Naive thymus-derived CD4-positive, alpha-beta T cell (primary cell): ENCODE data around the gene HS2ST1. TPM values are rescaled to one million over a fixed set of nuclear protein-coding genes. Genes with fewer than 3 reads are reported as not detected.
"Not testable (repeated sequence)": the region's sequence is repeated elsewhere in the genome, so short reads cannot be mapped to it uniquely, and the experiment has no call there.

ENCODE experiments used
- ATAC-seq: fragments of 150-1000 bp; cut with Tn5 transposase; 2 replicates; pipeline ENCODE4 v1.10.0; 2021; ENCODE audit warnings: mild to moderate bottlenecking, moderate library complexity
- CTCF ChIA-PET: fragments of 350-600 bp; sonication (Branson Sonifier 250); formaldehyde crosslinking; loops from one replicate; lab custom pipeline; 2021; ENCODE audit warnings: antibody characterized with exemption; lab: Charles Lee
- POLR2A ChIA-PET: fragments of 350-600 bp; sonication (Branson Sonifier 250); formaldehyde crosslinking; loops from one replicate; lab custom pipeline; 2021; ENCODE audit warnings: antibody characterized with exemption, inconsistent platforms; lab: Charles Lee
- DNase-seq, 9 donors: peaks; one replicate each; pipeline versions ENCODE4 v3.0.0 to v3.0.0-alpha.2; 2020 to 2022; ENCODE audit warnings: mixed read lengths in 1 of 9
- H3K27ac ChIP-seq: one replicate; pipeline ENCODE4 v1.7.0; 2013; ENCODE audit warnings: mild to moderate bottlenecking, low read depth, low read length, moderate library complexity
- H3K27me3 ChIP-seq, 2 donors: one replicate each; pipeline ENCODE4 v1.7.0; 2013; ENCODE audit warnings: low read length in 2 of 2, mild to moderate bottlenecking in 2 of 2, moderate library complexity in 2 of 2; ENCODE audit not compliant: control insufficient read depth in 2 of 2, insufficient read depth in 2 of 2
- H3K36me3 ChIP-seq, 3 experiments: 1 replicate in 2 of 3; 2 replicates in 1 of 3; pipeline ENCODE4 v1.7.0; 2013; ENCODE audit warnings: low read length in 3 of 3, mild to moderate bottlenecking in 3 of 3, moderate library complexity in 1 of 3; ENCODE audit not compliant: insufficient read depth in 3 of 3, control insufficient read depth in 2 of 3
- H3K4me1 ChIP-seq, 2 donors: one replicate each; pipeline ENCODE4 v1.7.0; 2013; ENCODE audit warnings: low read length in 2 of 2, mild to moderate bottlenecking in 2 of 2, moderate library complexity in 1 of 2; ENCODE audit not compliant: control insufficient read depth in 2 of 2, insufficient read depth in 2 of 2
- H3K4me3 ChIP-seq: 2 replicates; pipeline ENCODE4 v1.7.0; 2013; ENCODE audit warnings: mild to moderate bottlenecking, low read length
- H3K9me3 ChIP-seq, 3 experiments: 1 replicate in 2 of 3; 2 replicates in 1 of 3; pipeline ENCODE4 v1.7.0; 2013; ENCODE audit warnings: low read length in 3 of 3; ENCODE audit not compliant: control insufficient read depth in 2 of 3
- H3K27ac Mint-ChIP-seq, 9 donors: one replicate each; pipeline ENCODE4 v1.8.0; 2020 to 2022; ENCODE audit warnings: mixed read lengths in 9 of 9, mild to moderate bottlenecking in 8 of 9, moderate library complexity in 5 of 9, inconsistent platforms in 2 of 9
- H3K27me3 Mint-ChIP-seq, 5 donors: one replicate each; pipeline ENCODE4 v1.8.0; 2021 to 2022; ENCODE audit warnings: mixed read lengths in 5 of 5, mild to moderate bottlenecking in 1 of 5
- H3K36me3 Mint-ChIP-seq, 5 donors: one replicate each; pipeline ENCODE4 v1.8.0; 2020 to 2022; ENCODE audit warnings: mixed read lengths in 5 of 5, mild to moderate bottlenecking in 3 of 5, inconsistent platforms in 1 of 5
- H3K4me1 Mint-ChIP-seq, 7 donors: one replicate each; pipeline ENCODE4 v1.8.0; 2020 to 2022; ENCODE audit warnings: mixed read lengths in 7 of 7, mild to moderate bottlenecking in 3 of 7, inconsistent platforms in 1 of 7
- H3K4me3 Mint-ChIP-seq, 10 donors: one replicate each; pipeline ENCODE4 v1.8.0; 2020 to 2022; ENCODE audit warnings: mild to moderate bottlenecking in 10 of 10, mixed read lengths in 10 of 10, moderate library complexity in 6 of 10, inconsistent platforms in 2 of 10
- H3K9me3 Mint-ChIP-seq, 11 donors: one replicate each; pipeline ENCODE4 v1.8.0; 2020 to 2022; ENCODE audit warnings: mixed read lengths in 11 of 11, mild to moderate bottlenecking in 4 of 11, inconsistent platforms in 1 of 11, moderate library complexity in 1 of 11
- intact Hi-C, 2 donors: fragments of 100-400 bp; cut with micrococcal nuclease; formaldehyde crosslinking; loops; one replicate each; pipeline ENCODE4 v1.15.1; 2023
- polyA plus RNA-seq, 2 donors: library from polyadenylated mRNA; unstranded; fragments of 300-500 nt; fragmentation: Illumina TruSeq; gene quantifications; one replicate each; pipeline ENCODE4 v1.2.3, GENCODE V29; 2021
- total RNA-seq, 6 experiments: library from RNA in 5 of 6; stranded (reverse) in 5 of 6; gene quantifications; 1 replicate in 5 of 6; 2 replicates in 1 of 6; pipeline ENCODE4 v1.2.3 and lab custom pipeline; 2021 to 2026

The HS2ST1 gene
- total and polyA plus RNA-seq, 7 experiments from 2014 or later = 7.1 to 18.3 (median 10.2) TPM

DNA sequence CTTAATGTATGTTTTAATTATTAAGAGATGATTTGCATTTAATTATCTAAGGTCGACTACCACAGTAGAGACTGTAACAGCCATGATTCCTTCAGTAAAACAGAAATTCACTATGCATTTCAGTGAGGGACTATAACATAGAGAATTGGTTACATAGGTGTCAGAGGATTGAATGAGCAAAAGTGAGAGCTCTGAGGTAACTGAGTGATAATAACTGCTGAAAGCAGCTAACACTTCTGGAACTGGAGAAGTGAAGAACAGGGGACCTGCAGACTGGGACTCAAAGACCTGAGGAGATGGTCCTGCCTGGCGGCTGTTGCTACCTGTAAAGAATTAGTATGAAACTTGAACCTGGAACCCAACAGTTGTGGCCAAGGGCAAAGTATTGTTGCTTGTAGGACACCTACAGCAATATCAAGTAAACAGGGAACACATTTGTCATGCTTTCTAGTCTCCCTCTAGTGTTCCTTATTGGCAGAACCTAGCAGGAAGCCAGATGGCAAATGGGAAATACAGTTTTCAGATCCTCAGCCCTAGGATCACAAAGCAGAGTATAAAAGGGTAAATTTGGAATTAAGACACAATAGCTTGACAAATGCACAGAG is 110.6 kb downstream of the HS2ST1 start:
- Histone ChIP-seq H3K27me3 (no peaks in the 10 kb centered on the region), H3K4me1 (no peaks in the 10 kb centered on the region), H3K9me3 (no peaks in the 10 kb centered on the region), H3K4me3 (no peak overlapping the region), H3K36me3 (no peaks in the 10 kb centered on the region), H3K27ac (no peak overlapping the region)
- Mint-ChIP-seq H3K9me3 (no peaks in the 10 kb centered on the region), H3K36me3 (peaks cover 0 to 4% (median 0%) of the 10 kb centered on the region in 5 donors), H3K27ac (peak overlapping the region in 1 of 9 donors; percentile 11), H3K27me3 (no peaks in the 10 kb centered on the region), H3K4me3 (no peak overlapping the region), H3K4me1 (peaks cover 2 to 17% (median 8%) of the 10 kb centered on the region in 7 donors)
- intact Hi-C loops = loop anchor here (1.0 to 5.0 kb wide), 3 partner anchors 57 to 193 kb away; no protein-coding TSS in a partner anchor
- DNase-seq (no peak), ATAC-seq (peak; percentile 42)
- ChIA-PET POLR2A (no interaction called here), CTCF (no interaction called here)

DNA sequence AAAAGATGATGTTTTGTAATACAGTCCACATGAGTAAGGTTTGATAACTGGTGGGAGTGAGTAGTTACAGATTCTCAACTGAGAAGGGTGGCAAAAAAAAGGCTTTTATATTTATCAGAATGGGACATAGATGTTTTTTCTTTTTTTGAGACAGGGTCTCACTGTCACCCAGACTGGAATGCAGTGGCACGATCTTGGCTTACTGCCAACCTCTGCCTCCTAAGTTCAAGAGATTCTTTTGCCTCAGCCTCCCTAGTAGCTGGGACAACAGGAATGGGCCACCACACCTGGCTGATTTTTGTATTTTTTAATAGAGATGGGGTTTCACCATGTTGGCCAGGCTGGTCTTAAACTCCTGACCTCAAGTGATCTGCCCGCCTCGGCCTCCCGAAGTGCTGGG is 113.1 kb downstream of the HS2ST1 start:
- H3K4me3 Mint-ChIP-seq, POLR2A ChIA-PET, H3K27ac ChIP-seq, H3K27me3 Mint-ChIP-seq, H3K27me3 ChIP-seq, H3K4me1 ChIP-seq, DNase-seq, H3K4me3 ChIP-seq, H3K36me3 Mint-ChIP-seq, H3K36me3 ChIP-seq, CTCF ChIA-PET, ATAC-seq, H3K9me3 ChIP-seq, H3K9me3 Mint-ChIP-seq: not testable (repeated sequence)
- intact Hi-C loops = loop anchor here in 1 of 2 donors (5.0 kb wide), 2 partner anchors 55 to 195 kb away; no protein-coding TSS in a partner anchor
- Mint-ChIP-seq H3K4me1 (peaks cover 2 to 17% (median 8%) of the 10 kb centered on the region in 7 donors), H3K27ac (peak overlapping the region in 3 of 9 donors; percentile 1 to 14 (median 12))

DNA sequence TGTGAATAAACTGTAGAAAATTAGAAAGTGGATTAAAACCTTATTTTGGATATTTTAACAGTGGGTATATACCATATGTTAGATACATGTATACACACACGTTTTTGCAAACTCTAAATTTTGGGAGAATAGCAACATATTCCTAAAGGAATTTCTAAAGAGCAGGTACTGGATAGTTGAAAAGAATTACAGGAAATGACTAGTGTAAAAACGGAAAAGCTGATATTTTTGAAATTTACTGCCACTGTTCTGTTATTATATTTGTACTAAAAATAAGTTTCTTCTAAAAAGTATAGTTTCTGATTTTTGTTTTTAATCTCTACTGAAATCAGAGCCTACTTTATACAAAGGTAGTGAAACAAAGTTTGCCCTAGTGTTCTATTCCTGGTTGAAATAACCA is 114.1 kb downstream of the HS2ST1 start:
- H3K9me3 Mint-ChIP-seq = no peaks in the 10 kb centered on the region
- H3K9me3 ChIP-seq = no peaks in the 10 kb centered on the region
- no peaks in the 10 kb centered on the region for H3K36me3 ChIP-seq
- CTCF ChIA-PET = no interaction called here
- no peaks in the 10 kb centered on the region for H3K27me3 ChIP-seq
- H3K27me3 Mint-ChIP-seq = no peaks in the 10 kb centered on the region
- no peak overlapping the region for H3K4me3 Mint-ChIP-seq
- H3K36me3 Mint-ChIP-seq = peaks cover 0 to 4% (median 0%) of the 10 kb centered on the region in 5 donors
- intact Hi-C loops = loop anchor here in 1 of 2 donors (5.0 kb wide), 2 partner anchors 54 to 196 kb away; no protein-coding TSS in a partner anchor
- peaks cover 2 to 17% (median 8%) of the 10 kb centered on the region in 7 donors for H3K4me1 Mint-ChIP-seq
- DNase-seq = no peak
- H3K27ac Mint-ChIP-seq = no peak overlapping the region
- H3K4me3 ChIP-seq = no peak overlapping the region
- ATAC-seq = no peak
- no peaks in the 10 kb centered on the region for H3K4me1 ChIP-seq
- no peak overlapping the region for H3K27ac ChIP-seq
- POLR2A ChIA-PET = no interaction called here

DNA sequence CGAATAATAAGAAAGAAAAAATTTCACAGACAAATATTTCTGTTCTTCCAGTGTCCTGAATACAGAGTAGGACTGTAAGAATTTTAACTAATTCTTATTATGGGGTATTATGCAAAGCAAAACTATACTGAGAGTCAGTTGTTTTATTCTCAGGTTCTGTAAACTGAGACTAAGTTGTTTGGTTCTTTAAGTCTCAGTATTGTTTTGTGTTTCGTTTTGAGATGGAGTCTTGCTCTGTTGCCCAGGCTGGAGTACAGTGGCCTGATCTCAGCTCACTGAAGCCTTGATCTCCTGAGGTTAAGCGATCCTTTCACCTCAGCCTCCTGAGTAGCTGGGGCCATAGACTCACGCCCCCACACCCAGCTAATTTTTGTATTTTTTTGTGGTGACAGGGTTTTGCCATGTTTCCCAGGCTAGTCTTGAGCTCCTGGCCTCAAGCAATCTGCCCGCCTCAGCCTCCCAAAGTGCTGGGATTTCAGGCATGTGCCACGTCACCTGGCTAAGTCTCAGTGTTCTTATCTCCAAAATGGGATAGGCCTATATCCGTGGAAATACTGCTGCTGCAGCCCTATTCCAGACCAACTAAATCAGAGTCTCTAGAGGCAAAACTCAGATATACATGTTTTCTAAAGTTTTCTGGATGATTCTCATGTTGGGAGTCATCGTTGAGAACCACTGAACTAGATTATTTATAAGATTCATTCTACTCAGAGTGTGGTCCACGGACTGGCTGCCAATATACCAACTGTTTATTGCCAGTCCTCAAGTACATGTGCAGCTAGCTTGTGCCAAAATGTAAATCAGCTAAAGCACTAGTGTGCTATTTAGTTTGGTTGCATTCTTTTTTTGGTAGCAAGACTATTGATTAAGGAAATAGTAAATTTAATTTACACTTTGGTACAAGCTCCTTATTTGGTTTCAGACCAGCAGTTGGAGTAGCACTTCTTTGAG is 116.6 kb downstream of the HS2ST1 start:
- no peak for DNase-seq
- Mint-ChIP-seq H3K4me3 (no peak overlapping the region), H3K27ac (peak overlapping the region in 1 of 9 donors; percentile 65), H3K9me3 (no peaks in the 10 kb centered on the region), H3K27me3 (no peaks in the 10 kb centered on the region), H3K4me1 (peaks cover 0 to 11% (median 4%) of the 10 kb centered on the region in 7 donors), H3K36me3 (peaks cover 0 to 4% (median 0%) of the 10 kb centered on the region in 5 donors)
- Histone ChIP-seq H3K9me3 (no peaks in the 10 kb centered on the region), H3K36me3 (no peaks in the 10 kb centered on the region), H3K4me1 (no peaks in the 10 kb centered on the region), H3K4me3 (no peak overlapping the region), H3K27me3 (no peaks in the 10 kb centered on the region), H3K27ac (no peak overlapping the region)
- intact Hi-C loops = no loop called here
- no peak for ATAC-seq
- ChIA-PET CTCF (no interaction called here), POLR2A (no interaction called here)

DNA sequence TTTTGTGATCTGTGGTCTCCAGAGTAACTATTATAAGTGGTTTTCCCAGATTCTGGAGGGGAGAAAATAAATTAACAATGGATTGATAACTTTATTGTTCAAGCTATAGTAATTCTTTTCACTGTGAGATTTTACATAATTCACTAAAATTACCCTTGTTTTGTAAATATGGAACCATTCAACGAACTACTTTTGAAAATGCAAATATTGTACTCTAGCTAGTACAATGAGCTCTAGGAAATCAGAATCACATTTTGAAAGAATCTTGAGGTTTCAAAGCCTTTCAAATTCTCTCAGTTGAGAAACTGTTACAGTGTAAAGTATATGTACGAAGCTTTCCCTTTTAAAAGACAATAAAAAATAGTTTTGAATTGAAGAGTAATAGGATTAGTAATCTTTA is 119.9 kb downstream of the HS2ST1 start:
- DNase-seq (no peak), ATAC-seq (no peak)
- ChIA-PET POLR2A (no interaction called here), CTCF (no interaction called here)
- Mint-ChIP-seq H3K27me3 (no peaks in the 10 kb centered on the region), H3K4me3 (no peak overlapping the region), H3K9me3 (no peaks in the 10 kb centered on the region), H3K36me3 (peaks cover 0 to 2% (median 0%) of the 10 kb centered on the region in 5 donors), H3K4me1 (peaks cover 0 to 11% (median 0%) of the 10 kb centered on the region in 7 donors), H3K27ac (peak overlapping the region in 1 of 9 donors; percentile 28)
- Histone ChIP-seq H3K36me3 (no peaks in the 10 kb centered on the region), H3K4me1 (no peaks in the 10 kb centered on the region), H3K9me3 (no peaks in the 10 kb centered on the region), H3K27ac (no peak overlapping the region), H3K27me3 (no peaks in the 10 kb centered on the region), H3K4me3 (no peak overlapping the region)
- intact Hi-C loops = no loop called here

DNA sequence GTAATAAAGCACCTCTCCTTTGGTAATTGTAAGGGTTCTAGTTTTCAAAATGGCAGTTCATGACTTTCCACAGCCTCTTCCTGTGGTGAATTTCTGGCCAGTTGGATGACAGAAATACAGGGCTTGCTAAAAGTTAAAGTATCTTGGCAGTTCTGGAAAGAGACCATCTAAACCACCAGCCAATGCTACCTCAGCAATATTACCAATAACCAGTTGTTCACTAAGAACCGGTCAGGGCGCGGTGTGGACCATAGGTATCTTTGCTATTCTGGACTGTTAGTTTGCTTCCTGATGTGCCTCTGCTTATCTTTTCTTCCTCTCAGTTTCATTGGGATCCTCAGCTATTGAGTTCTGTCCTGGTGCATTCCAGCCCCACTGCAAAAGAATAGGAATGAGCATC is 124.7 kb downstream of the HS2ST1 start:
- no peaks in the 10 kb centered on the region for H3K9me3 ChIP-seq
- H3K27me3 Mint-ChIP-seq = no peaks in the 10 kb centered on the region
- ChIA-PET POLR2A (no interaction called here), CTCF (no interaction called here)
- intact Hi-C loops = no loop called here
- ATAC-seq (no peak), DNase-seq (no peak)
- H3K4me1 ChIP-seq = no peaks in the 10 kb centered on the region
- no peaks in the 10 kb centered on the region for H3K9me3 Mint-ChIP-seq
- H3K36me3 ChIP-seq = no peaks in the 10 kb centered on the region
- no peak overlapping the region for H3K4me3 ChIP-seq
- peaks cover 4 to 37% (median 28%) of the 10 kb centered on the region in 7 donors for H3K4me1 Mint-ChIP-seq
- H3K36me3 Mint-ChIP-seq = peaks cover 0 to 5% (median 0%) of the 10 kb centered on the region in 5 donors
- H3K27ac Mint-ChIP-seq = peak overlapping the region in 1 of 9 donors; percentile 16
- no peak overlapping the region for H3K27ac ChIP-seq
- H3K27me3 ChIP-seq = no peaks in the 10 kb centered on the region
- H3K4me3 Mint-ChIP-seq = no peak overlapping the region
